SK-N-SH treated with all-trans-retinoic acid at 6 μM for 48 hours (cell line): Measurements from ENCODE around the gene SERPINA3.

Experiments used
- BACH2 ChIP-seq: fragments of 250-450 bp; sonication (Bioruptor Pico); IDR thresholded peaks from 2 replicates; pipeline ENCODE4 v1.9.0; 2021; ENCODE audit warnings: mild to moderate bottlenecking, borderline replicate concordance
- CSDC2 ChIP-seq: fragments of 250-450 bp; sonication (Bioruptor Pico); IDR thresholded peaks from 2 replicates; pipeline ENCODE4 v1.5.0; 2020; ENCODE audit warnings: mild to moderate bottlenecking, moderate library complexity
- ESRRG ChIP-seq: fragments of 250-450 bp; sonication (Bioruptor Pico); IDR thresholded peaks from 2 replicates; pipeline ENCODE4 v1.6.1; 2021; ENCODE audit warnings: mild to moderate bottlenecking
- OSR1 ChIP-seq: fragments of 250-450 bp; sonication (Bioruptor Pico); IDR thresholded peaks from 2 replicates; pipeline ENCODE4 v1.8.0; 2022; ENCODE audit warnings: moderate library complexity, mild to moderate bottlenecking, inconsistent platforms
- PATZ1 ChIP-seq: fragments of 250-450 bp; sonication (Bioruptor Pico); IDR thresholded peaks from 2 replicates; pipeline ENCODE4 v1.8.0; 2020; ENCODE audit warnings: mild to moderate bottlenecking, moderate library complexity, borderline replicate concordance
- POU6F1 ChIP-seq: fragments of 250-450 bp; sonication (Bioruptor Pico); IDR thresholded peaks from 2 replicates; pipeline ENCODE4 v1.8.0; 2021; ENCODE audit warnings: low read depth, mild to moderate bottlenecking, moderate library complexity, borderline replicate concordance
- SNAI2 ChIP-seq: fragments of 250-450 bp; sonication (Bioruptor Pico); IDR thresholded peaks from 2 replicates; pipeline ENCODE4 v1.5.0; 2020; ENCODE audit warnings: mild to moderate bottlenecking, moderate library complexity
- TCF4 ChIP-seq: fragments of 250-450 bp; sonication (Bioruptor Pico); IDR thresholded peaks from 2 replicates; pipeline ENCODE4 v1.8.0; 2021; ENCODE audit warnings: mild to moderate bottlenecking, moderate library complexity, borderline replicate concordance
- ZNF565 ChIP-seq: fragments of 450-650 bp; formaldehyde crosslinking; conservative IDR thresholded peaks from 2 replicates; pipeline ENCODE4 v1.5.0; 2020; ENCODE audit warnings: low read depth, mild to moderate bottlenecking, moderate library complexity

GRCh38 chr14:94653321-94653720 lies 41.1 kb downstream of the SERPINA3 start:
- no peak for TF ChIP-seq TCF4
- TF ChIP-seq ESRRG (CRISPR knock-in tag), result no peak
- no peak for TF ChIP-seq OSR1 (CRISPR knock-in tag)
- no peak for TF ChIP-seq CSDC2
- no peak for TF ChIP-seq ZNF565 (CRISPR knock-in tag)
- no peak for TF ChIP-seq SNAI2
- TF ChIP-seq PATZ1 (CRISPR knock-in tag), result no peak
- TF ChIP-seq BACH2 (CRISPR knock-in tag), result no peak
- no peak for TF ChIP-seq POU6F1 (CRISPR knock-in tag)
